GM11168 (cell line): ENCODE measurements around the gene AKNA.

Source experiments
- in situ Hi-C: fragments of 300-500 bp; cut with MboI; formaldehyde crosslinking; loops from one replicate; pipeline ENCODE4 v1.12.0; 2022; ENCODE audit warnings: low sequenced_read_pairs; ENCODE audit not compliant: unreplicated experiment

AKNA gene

DNA sequence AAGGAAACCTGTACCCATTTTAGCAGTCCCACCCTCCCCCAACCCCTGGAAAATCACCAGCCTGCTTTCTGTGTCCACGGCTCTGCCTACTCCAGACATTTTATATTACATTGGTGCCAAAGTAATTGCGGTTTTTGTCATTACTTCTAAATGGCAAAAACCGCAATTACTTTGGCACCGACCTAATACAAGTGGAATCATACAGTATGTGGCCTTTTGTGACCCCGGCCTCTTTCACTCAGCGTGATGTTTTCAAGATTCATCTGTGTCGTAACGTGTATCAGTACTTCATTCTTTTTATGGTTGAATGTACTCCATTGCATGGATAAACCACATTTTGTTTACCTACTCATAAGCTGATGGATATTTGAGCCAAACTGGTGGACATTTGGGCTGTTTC lies 74.6 kb downstream of the AKNA start:
- in situ Hi-C loops, result no loop called here

DNA sequence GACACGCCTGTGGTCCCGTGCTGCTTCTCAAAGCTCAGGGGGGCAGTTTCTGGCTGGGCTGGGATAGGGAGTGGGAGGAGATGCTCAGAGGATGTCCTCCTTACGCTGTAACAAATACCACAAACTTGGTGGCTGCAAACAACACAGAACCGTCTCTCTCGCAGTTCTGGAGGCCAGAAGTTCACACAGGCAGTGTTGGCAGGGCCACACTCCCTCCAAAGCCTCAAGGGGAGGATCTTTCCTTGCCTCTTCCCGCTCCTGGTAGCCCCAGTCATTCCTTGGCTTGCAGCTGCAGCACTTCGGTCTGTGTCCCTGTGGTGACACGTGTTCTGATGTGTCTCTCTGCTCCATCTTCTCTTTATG lies 75.3 kb downstream of the AKNA start:
- in situ Hi-C loops, result no loop called here

DNA sequence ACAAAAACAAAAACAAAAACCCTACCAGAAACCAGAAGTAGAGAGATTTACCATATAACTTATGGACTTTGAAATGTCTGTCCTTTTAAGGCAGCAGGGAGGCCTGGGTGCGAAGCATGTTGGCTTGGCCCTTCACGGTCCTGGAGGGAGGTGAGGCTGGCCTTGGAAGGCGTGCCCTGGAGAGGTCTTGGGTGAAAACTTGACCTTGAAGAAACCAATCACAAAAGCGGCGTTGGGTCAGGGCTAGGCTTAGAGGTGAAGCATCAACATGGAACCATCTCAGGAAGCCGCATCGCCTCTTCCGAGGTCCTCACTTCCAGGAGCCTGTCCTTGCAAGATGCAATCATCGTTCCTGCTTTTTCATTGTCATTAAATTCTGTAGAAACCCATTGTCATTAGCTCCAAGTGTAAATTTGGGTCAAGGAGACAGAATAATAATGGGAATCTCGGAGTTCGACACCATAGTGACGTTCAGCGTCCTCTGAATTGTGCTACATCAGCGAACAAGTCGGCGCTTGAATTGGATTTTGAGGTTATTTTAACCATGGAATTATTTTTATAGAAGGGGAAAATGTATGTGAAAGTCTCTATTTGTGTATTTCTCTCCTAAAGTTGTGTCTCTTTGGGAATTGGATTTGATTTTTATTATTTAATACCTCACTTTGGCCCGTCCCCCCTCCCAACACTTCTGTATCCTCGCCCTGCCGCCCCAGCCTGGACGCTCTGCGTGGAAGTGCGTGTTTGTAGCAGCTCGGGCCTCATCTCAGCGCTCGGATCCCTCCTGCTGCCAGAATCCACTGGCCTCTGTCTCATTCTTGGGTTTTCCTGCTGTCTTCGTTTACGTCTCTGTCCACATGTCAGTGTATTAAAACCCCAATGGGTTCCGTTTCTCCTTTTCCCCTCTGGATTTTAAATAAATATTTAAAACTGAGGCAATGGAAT lies 75.9 kb downstream of the AKNA start:
- in situ Hi-C loops, result no loop called here

DNA sequence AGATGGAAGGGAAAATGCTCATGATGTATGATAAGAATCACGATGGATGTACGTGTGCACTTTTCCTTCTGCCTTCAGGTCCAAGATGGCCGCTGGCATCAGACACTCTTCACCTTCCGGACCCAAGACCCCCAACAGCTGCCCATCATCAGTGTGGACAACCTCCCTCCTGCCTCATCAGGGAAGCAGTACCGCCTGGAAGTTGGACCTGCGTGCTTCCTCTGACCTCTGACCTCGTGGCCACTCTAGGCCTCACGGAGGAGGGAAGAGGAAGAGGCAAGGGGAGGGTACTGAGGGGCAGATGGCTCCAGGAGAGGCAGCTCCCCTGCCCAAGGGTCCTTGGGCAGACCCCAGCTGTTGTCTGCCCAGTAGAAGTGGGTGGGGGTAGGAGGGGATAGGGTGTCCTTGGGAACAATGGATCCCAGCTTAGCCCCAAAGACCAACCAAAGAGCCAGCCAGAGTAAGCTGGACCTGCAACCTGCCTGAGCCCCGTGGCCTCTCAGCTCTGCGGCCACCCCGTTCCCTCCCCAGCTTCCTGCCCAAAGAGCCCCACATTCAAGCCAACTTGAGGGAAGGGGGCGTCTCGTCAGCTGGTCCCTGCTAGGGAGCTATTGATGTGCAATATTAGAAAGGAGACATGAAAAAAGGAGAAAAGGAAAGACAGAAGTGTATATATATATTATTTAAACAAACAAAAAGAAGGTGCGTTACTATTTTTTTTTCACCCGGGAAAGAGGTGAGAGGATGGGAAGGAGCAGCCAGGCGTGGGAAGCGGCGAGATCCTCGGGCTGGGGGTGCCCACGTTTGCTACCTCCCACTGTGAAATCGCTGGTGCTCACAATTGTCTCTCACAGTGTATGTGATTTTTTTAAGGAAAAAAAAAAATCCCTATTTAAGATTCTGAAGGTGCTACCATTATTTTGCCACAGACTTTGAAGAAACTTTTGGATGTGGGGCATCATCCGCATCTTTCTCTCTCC lies 77.0 kb downstream of the AKNA start:
- in situ Hi-C loops, result no loop called here

DNA sequence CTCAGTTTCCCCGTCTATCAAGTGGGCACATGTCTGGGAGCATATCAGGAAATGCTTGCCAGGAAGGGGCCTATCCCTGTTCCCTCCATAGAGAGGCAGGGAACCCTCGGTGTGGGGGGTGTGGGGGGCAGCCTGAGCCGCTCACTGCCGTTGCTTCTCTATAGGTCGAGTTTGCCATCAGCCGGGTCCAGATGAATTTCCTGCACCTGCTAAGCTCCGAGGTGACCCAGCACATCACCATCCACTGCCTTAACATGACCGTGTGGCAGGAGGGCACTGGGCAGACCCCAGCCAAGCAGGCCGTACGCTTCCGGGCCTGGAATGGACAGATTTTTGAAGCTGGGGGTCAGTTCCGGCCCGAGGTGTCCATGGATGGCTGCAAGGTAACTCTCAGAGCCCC lies 78.7 kb downstream of the AKNA start:
- in situ Hi-C loops, result no loop called here

DNA sequence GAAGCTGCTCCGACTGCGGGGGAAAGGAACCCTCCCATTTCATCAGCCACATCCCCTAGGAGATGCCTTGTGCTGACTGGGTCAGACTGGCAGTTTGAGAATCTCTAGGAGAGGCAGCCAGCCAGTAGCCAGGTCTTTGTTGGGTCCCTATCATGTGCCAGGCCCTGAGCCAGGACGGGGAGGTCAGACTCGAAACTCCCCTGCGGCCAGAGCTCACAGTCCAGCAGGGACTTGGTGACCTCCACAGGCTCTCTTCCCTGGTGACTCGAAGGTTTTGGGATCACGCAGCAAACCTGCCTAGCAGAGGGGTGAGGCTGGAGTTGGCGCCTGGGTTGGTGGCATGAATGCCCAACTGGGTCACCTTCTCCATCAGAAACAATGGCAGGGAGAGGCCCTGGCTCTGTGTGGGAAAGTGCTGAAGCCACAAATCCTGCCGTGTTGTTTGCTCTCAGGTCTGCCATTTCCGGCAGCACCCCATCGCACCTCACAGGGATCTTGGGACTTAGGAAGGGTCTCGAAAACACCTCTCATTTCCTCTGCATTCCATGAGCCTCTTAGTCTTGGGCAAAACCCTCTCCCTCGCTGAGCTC lies 79.3 kb downstream of the AKNA start:
- in situ Hi-C loops, result no loop called here

DNA sequence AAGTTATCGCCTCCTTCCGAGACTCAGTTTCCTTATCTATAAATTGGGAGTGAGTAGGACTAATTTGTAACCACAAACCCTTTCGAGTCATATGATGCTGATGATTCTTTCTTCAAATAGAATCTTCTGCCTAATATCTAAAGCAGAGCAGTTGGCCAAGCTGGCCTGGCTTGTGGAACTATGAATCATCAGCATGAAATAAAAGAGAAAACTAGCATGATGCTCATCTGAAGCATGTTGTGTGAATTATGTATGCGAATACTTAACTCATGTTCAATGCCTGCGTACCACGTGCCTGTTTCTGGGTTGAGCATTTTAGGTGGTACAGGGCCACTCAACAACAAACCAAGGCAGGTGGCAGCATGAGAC lies 79.9 kb downstream of the AKNA start:
- in situ Hi-C loops, result no loop called here

DNA sequence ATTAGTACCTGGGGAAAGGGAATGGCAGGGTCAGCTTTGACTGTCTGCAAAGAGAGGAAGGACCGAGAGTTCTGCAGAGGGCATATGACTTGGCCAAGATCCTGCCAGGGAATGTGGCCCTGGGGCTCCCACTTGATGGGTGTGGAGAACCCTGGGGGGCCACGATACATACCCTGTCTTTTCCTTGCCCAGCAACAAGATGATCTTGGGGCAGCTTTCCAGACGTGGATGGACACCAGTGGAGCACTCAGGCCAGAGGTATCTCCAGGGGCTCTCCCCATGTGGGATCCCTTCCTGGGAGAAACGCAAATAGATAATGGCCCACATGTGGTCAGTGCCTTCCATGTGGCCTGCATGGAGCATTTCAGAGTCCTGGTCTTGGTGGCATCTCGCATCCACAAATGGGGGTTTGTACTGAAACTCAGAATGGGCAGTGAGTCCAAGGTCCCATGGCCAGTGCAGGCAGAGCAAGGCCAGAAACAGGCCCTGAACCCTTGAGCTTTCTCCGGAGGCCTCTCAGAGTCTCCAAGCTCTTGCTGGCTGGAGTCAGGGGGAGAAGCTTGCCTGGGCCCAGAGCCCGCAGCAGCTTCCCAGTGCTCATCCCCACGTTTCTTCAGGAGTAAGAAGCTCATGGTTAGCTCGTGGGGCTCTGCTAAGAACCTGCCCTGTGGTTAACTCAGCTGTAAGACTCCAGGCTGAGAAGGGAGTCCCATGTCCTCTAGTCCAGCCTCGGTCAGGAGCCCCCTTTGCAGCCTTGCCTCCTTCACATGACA lies 83.2 kb downstream of the AKNA start:
- in situ Hi-C loops, result no loop called here

DNA sequence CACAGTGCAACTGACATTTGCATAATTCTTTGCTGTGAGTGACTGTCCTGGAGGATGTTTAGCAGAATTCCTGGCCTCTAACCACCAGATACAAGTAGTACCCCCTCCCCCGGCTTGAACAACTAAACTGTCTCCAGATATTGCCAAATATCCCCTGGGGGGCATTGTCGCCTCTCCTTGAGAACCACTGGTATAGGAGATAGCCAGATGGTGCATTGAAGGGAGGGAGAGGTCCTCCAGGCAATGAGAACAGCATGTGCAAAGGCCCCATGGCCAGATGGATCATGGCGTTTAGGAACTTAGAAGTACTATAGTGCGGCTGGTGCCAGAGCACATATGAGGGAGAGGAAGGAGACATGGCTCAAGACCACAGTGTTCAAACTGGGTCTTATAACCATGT lies 83.8 kb downstream of the AKNA start:
- in situ Hi-C loops, result no loop called here

DNA sequence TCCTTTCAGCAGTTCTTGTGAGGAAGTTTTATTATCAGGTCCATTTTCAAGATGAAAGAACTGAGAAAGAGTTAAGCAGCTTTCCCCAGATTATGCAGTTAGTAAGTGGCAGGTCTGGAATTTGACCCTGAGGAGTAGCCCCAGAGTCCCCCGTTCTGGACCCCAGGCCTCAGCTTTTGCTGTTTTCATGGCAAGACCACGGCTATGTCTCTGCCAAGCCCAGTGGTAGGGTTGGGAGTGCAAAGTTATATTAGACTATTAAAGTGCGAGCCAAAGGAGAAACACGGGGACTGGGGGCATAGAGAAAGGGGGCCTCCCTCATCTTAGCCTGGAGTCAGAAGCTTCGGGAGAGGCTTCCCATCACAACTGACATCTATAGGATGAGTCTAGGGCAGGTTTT lies 84.2 kb downstream of the AKNA start:
- in situ Hi-C loops, result no loop called here

DNA sequence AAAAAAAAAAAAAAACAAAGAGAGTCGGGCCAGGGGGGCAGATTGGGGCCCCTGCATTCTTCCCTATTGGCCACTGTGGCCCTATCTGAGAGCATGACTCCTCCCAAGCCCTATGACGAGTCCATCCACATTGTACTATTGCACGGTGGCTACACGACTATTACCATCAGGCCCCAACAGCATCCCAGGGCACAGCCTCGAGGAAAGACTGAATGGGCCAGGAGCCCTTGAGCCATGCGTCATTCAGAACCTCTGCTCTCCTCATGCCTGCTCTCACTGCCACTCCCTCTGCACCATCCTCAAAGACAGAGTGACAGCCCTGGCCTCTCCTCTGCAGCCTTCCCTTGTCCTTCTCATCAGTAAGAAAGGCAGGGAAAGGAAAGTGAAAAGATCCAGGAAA lies 85.1 kb downstream of the AKNA start:
- in situ Hi-C loops, result no loop called here

DNA sequence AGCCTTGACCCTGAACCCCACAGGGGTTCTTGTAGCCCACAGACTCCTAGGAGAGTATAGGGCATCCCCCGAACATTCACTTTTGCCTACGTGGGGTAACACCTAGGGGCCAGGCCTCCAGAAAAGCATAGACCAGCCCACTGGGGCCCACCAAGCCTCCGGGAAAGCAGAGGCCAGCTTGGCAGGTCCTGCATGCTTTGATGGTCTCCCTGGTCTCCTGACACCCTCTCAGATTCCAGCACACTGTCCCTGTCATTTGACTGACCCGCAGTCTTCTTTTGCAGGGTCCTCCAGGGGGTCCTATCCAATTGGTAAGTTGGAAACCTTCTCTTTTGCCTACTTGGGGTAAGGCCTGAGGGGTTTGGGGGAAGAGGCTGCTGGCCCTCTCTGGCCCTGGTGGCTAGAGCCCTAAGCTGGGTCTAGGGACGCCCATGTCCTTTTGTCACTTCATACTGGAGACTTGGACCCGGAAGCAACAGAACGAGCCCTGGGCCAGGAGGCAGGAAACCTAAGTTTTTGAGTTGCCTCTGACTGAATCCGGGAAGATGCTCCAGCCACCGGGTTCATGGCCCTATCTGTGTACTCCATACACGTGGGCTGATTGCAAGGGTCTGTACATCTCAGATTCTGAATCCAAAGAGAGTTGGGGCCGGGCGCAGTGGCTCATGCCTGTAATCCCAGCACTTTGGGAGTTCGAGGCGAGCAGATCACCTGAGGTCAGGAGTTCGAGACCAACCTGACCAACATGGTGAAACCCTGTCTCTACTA lies 85.8 kb downstream of the AKNA start:
- in situ Hi-C loops, result no loop called here

DNA sequence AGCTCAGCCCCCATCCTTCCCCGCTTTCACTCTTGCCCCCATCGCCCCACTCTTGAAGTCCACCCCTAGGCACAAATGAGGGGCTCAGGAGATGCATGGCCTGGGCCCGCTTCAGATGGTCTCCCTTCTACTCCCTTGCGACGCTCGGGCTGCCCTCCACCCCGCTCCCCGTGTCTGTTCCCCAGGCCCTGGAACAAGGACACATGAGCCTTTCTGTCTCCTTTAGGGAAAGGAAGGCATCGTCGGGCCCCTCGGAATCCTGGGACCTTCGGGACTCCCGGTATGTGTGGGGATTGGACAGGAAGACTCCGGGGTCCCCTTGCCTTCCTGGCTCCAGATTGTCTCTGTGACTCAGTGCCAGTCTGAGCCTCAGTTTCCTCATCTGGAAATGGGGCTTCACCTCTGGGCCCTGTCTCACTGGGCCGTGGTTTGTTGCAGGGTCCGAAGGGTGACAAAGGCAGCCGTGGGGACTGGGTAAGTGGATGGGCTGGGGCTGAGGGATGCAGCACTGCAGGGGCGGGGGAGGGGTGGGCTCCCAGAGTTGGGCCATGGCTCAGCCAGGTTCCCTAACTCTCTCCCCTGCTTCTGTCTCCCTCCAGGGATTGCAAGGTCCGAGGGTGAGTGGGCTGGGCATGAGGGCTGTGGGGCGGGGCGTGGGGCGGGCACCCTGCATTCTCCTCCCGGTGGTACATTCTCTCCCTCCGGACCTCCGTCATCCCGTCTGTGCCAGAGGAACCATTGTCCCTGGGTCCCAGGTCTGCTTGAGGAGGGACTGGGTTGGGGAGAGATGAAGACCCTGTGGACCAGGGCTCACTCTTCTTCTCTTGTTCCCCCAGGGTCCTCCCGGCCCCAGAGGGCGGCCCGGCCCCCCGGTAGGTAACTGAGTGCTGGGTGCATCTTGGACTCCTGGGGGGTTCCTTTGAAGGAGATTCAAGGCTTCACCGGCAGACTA lies 86.7 kb downstream of the AKNA start:
- in situ Hi-C loops, result no loop called here

DNA sequence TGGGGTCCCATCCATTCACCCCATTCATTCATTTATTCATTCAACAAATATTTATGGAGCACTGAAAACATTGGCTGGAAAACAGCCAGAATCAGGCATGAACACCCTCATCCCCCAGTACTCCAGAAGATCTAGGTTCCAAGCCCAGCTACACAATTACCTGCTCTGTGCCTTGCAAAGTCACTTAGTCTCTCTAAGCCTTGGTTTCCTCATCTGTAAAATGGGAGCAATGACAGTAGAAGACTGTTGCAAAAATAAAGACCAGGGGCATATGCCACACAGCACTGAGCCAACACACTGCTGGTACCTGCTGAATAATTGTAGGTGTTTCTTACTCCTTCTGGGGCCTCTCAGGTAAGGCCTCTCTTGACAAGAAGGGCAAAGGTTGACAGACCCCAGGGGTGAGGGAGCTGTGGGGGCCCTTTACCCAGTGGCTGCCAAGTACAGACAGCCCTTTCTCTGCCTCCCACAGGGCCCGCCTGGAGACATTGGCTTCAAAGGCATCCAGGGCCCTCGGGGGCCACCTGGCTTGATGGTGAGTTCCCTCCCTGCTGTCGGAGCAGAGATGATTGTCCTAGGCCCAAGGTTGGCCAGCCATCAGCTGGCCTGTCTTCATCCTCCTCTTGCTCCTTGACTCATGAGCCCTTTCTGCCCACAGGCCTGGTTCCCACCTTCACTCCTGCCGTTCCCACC lies 87.5 kb downstream of the AKNA start:
- in situ Hi-C loops, result no loop called here

DNA sequence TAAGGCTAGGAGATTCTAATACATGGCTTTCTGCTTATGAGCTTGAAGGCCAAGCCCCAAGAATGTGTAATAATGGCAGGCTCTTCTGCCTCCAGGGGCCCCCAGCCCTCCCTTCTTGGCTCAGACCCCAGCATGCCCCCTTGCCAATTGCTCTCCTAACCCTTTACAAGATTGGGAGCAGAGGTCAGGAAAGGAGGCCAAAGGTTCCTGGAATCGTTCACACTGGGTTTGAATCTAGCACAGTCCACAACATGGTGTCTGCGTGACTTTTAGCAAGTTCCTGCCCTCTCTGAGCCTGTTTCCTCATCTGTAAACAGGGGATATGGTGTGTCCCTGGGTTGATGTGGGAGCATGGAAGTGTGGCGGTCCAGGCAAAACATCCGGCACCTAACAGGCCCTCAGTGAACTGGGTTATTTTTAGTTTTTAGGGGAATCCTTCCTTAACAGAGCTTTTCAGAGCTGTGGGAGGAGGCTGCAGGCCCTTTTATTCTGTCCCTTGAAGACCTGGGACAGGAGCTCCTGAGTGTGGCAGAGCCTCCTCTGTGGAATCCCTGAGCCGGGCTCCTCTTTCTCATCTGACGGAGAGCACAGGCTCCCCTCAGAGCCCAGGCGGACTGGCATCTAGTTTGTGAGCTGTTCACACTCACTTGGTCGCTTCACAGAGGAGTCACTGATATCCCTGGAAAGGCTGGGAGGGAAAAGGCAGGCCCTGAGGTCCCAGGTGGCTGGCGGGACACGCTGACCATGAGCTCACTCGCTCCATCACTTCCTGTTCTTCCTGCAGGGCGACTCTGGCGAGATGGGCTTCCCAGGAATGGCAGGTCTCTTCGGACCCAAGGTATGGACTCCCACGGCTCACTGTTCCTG lies 88.3 kb downstream of the AKNA start:
- in situ Hi-C loops, result loop anchor here (10.0 kb wide), 1 partner anchor 145 kb away; the partner anchor contains the start of gene COL27A1

DNA sequence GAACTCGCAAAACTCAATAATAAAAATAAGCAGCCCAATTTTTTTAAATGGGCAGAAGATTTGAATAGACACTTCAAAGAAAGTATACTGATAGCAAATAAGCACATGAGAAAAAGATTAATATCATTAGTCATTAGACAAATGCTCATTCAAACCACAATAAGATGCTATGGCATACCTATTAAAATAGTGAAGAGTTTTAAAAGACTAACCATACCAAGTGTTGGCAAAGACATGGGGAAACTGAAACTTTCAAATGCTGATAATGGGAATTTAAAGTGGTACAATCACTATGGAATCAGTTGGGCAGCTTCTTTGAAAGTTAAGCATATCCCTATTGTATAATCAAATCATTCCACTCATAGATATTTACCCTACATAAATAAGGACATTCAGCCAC lies 91.4 kb downstream of the AKNA start:
- in situ Hi-C loops, result loop anchor here (10.0 kb wide), 1 partner anchor 142 kb away; the partner anchor contains the start of gene COL27A1

DNA sequence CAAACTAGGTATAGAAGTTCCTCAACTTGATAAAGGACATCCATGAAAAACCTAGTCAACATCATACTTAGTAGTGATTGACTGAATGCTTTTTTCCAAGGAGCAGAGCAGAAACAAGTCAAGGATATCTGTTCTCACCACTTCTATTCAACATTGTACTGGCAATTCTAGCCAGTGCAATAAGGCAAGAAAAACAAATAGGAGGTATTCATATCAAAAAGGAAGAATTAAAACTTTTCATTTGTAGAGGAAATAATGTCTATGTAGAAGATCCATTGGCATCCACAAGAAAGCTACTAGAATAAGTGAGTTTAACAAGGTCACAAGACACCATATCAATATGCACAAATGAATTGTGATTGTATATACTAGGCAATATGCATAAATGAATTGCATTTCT lies 93.1 kb downstream of the AKNA start:
- in situ Hi-C loops, result loop anchor here (10.0 kb wide), 1 partner anchor 140 kb away; the partner anchor contains the start of gene COL27A1
